Body of pancreas (tissue), 4 donors: ENCODE measurements around the gene LCE6A. TPM values are rescaled to one million over a fixed set of nuclear protein-coding genes. Genes with fewer than 3 reads are reported as not detected.

Source experiments
- ATAC-seq: fragments of 150-250 bp; one replicate; pipeline ENCODE4 v1.9.1; 2016
- DNase-seq, 4 donors: peaks; one replicate each; pipeline ENCODE4 v3.0.0-alpha.2; 2019
- H3K27ac ChIP-seq, 4 donors: fragments of 200-600 bp; sonication (generic); 1 replicate in 3 of 4; 2 replicates in 1 of 4; pipeline versions ENCODE4 v1.5.1 to v1.6.1; 2016 to 2019; ENCODE audit warnings: mild to moderate bottlenecking in 1 of 4, mixed read lengths in 1 of 4, moderate library complexity in 1 of 4
- H3K27me3 ChIP-seq, 2 donors: fragments of 200-600 bp; sonication (generic); one replicate each; pipeline ENCODE4 v1.6.0; 2016; ENCODE audit warnings: mild to moderate bottlenecking in 1 of 2
- H3K36me3 ChIP-seq, 2 donors: fragments of 200-600 bp; sonication (generic); replicated peaks in 1 of 2; 2 replicates each; pipeline ENCODE4 v1.5.1; 2016; ENCODE audit warnings: low read depth in 2 of 2; ENCODE audit not compliant: insufficient read depth in 1 of 2
- H3K4me1 ChIP-seq: fragments of 200-600 bp; sonication (generic); one replicate; pipeline ENCODE4 v1.6.0; 2016
- H3K4me3 ChIP-seq, 2 donors: fragments of 200-600 bp; sonication (generic); 1 replicate in 1 of 2; 2 replicates in 1 of 2; pipeline ENCODE4 v1.5.1; 2016 to 2019
- H3K9me3 ChIP-seq, 3 donors: fragments of 200-600 bp; sonication (generic); 1 replicate in 2 of 3; 2 replicates in 1 of 3; pipeline ENCODE4 v1.5.1; 2016
- POLR2A ChIP-seq, 3 donors: fragments of 450-650 bp; IDR thresholded peaks; one replicate each; pipeline ENCODE4 v1.6.1; 2016; ENCODE audit warnings: antibody characterized with exemption in 3 of 3, mild to moderate bottlenecking in 2 of 3
- WGBS, 2 donors: methylation state at CpG; one replicate each; pipeline ENCODE4 v1.1.5; 2017; 5-methylcytosine and 5-hydroxymethylcytosine counted together
- intact Hi-C: fragments of 100-400 bp; cut with DNase I; formaldehyde crosslinking; loops from one replicate; pipeline ENCODE4 v1.15.1; 2023
- total RNA-seq, 2 donors: library from RNA; depleted of rRNA; stranded (reverse); fragments of >200 nt; gene quantifications; one replicate each; pipeline ENCODE4 v1.1.0, GENCODE V29; 2016
- TF ChIP-seq, protein P1 (sequence below), 7 experiments: fragments of 450-650 bp in 4 of 7; fragments of 200-600 bp in 3 of 7; sonication (generic) in 3 of 7; IDR thresholded peaks; one replicate each; pipeline ENCODE4 v1.5.1; 2016 to 2019; ENCODE audit warnings: antibody characterized with exemption in 7 of 7

LCE6A gene
- total RNA-seq, 2 donors from 2014 or later, result not detected

GRCh38 chr1:152811050-152811449, 31.6 kb upstream of the LCE6A start:
- Histone ChIP-seq H3K27me3 (no peaks in the 10 kb centered on the region), H3K27ac (no peak overlapping the region), H3K4me3 (no peak overlapping the region), H3K9me3 (no peaks in the 10 kb centered on the region), H3K4me1 (no peaks in the 10 kb centered on the region), H3K36me3 (no peaks in the 10 kb centered on the region)
- no peak for TF ChIP-seq POLR2A (IDR thresholded peaks at IDR 0.05)
- TF ChIP-seq, protein P1, sequence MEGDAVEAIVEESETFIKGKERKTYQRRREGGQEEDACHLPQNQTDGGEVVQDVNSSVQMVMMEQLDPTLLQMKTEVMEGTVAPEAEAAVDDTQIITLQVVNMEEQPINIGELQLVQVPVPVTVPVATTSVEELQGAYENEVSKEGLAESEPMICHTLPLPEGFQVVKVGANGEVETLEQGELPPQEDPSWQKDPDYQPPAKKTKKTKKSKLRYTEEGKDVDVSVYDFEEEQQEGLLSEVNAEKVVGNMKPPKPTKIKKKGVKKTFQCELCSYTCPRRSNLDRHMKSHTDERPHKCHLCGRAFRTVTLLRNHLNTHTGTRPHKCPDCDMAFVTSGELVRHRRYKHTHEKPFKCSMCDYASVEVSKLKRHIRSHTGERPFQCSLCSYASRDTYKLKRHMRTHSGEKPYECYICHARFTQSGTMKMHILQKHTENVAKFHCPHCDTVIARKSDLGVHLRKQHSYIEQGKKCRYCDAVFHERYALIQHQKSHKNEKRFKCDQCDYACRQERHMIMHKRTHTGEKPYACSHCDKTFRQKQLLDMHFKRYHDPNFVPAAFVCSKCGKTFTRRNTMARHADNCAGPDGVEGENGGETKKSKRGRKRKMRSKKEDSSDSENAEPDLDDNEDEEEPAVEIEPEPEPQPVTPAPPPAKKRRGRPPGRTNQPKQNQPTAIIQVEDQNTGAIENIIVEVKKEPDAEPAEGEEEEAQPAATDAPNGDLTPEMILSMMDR (IDR thresholded peaks at IDR 0.05), result no peak
- WGBS, 2 donors, result 61 to 75% methylated on average over 1 to 2 of the region's 2 CpGs
- no peak for DNase-seq
- ATAC-seq, result no peak
- intact Hi-C loops, result no loop called here

- DNase-seq (no peak), ATAC-seq (no peak)
- WGBS, 2 donors, result 56 to 81% methylated on average over 2 of the region's 2 CpGs
- Histone ChIP-seq H3K4me1 (no peaks in the 10 kb centered on the region), H3K27me3 (no peaks in the 10 kb centered on the region), H3K27ac (no peak within 1 kb of the TSS), H3K4me3 (no peak within 1 kb of the TSS), H3K9me3 (no peaks in the 10 kb centered on the region), H3K36me3 (no peaks in the 10 kb centered on the region)
- intact Hi-C loops, result no loop called here
- no peak for TF ChIP-seq POLR2A (IDR thresholded peaks at IDR 0.05)
- TF ChIP-seq, protein P1 (IDR thresholded peaks at IDR 0.05), result no peak
These were observed 31.0 kb upstream of the LCE6A start, which contains the start of gene LCE1B for GRCh38 chr1:152811671-152812070. Gene LCE1B (plus strand): TSS chr1:152811971. CDS start chr1:152812447, 476 bp downstream.

DNA sequence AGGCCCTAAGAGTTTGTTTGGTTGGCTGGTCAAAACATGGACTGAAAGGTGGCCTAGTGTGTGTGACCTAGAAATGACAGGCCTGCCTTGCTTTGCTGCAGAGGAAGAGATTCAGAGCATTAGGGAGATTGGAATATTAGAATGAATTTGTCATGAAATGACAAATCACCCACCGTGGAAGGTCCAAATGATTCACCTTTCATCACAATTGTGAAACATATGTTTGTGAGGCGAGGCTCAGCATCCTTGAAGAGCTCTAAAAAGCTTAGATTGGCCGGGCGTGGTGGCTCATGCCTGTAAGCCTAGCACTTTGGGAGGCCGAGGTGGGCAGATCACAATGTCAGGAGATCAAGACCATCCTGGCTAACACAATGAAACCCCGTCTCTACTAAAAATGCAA, 25.3 kb upstream of the LCE6A start:
- no peaks in the 10 kb centered on the region for H3K9me3 ChIP-seq
- H3K27me3 ChIP-seq, result no peaks in the 10 kb centered on the region
- H3K27ac ChIP-seq, result no peak overlapping the region
- no peak for DNase-seq
- intact Hi-C loops, result no loop called here
- 81 to 84% methylated on average over 6 of the region's 6 CpGs for WGBS, 2 donors
- TF ChIP-seq POLR2A (IDR thresholded peaks at IDR 0.05), result no peak
- TF ChIP-seq, protein P1 (IDR thresholded peaks at IDR 0.05), result no peak
- no peak for ATAC-seq
- H3K36me3 ChIP-seq, result no peaks in the 10 kb centered on the region
- H3K4me3 ChIP-seq, result no peak overlapping the region
- no peaks in the 10 kb centered on the region for H3K4me1 ChIP-seq

DNA sequence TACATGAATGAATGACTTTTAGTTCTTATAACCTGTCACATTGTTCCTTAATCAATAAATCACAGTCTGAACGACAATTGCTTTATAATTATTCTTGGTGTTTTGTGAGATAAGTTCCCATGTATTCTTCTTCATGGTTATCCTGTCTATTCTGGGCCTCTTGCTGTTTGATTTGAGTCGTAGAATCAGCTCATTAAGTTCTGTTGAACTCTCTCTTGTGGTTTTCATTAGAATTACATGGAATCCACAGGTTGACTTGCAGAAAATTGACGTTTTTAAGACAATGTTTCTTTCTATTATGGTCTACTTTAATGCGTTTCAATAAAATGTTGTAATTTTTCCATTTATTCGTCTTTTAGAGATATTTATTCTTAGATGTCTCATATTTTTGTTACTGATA, 19.4 kb upstream of the LCE6A start:
- H3K9me3 ChIP-seq, result no peaks in the 10 kb centered on the region
- intact Hi-C loops, result no loop called here
- WGBS, 2 donors, result 37 to 43% methylated on average over 5 of the region's 5 CpGs
- no peaks in the 10 kb centered on the region for H3K4me1 ChIP-seq
- no peak for DNase-seq
- no peaks in the 10 kb centered on the region for H3K27me3 ChIP-seq
- H3K4me3 ChIP-seq, result no peak overlapping the region
- TF ChIP-seq, protein P1 (IDR thresholded peaks at IDR 0.05), result no peak
- no peak for TF ChIP-seq POLR2A (IDR thresholded peaks at IDR 0.05)
- no peak for ATAC-seq
- no peak overlapping the region for H3K27ac ChIP-seq
- no peaks in the 10 kb centered on the region for H3K36me3 ChIP-seq

DNA sequence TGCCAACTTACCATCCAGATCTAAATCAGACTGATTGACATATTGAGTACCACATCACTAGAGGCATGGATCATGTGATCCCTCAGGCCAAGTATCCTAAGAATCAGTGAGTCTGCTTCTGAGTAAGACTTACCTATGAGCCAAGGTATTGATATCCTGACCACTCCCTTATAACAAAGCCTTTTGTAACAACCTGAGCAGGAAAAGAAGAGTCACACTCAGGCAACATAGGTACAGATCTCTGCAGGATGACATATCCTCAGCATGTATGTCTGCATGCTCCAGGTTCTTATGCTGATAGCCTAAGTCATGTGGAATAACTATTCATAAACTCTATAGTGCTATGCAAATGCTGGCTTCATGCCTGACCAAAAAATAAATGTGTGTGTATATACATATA, 17.7 kb upstream of the LCE6A start:
- no peak for ATAC-seq
- Histone ChIP-seq H3K36me3 (no peaks in the 10 kb centered on the region), H3K27ac (no peak overlapping the region), H3K9me3 (no peaks in the 10 kb centered on the region), H3K27me3 (no peaks in the 10 kb centered on the region), H3K4me1 (no peaks in the 10 kb centered on the region), H3K4me3 (no peak overlapping the region)
- no peak for DNase-seq
- intact Hi-C loops, result no loop called here
- TF ChIP-seq, protein P1 (IDR thresholded peaks at IDR 0.05), result no peak
- TF ChIP-seq POLR2A (IDR thresholded peaks at IDR 0.05), result no peak
